ENCODE measurements around the gene ABITRAM.

DNA sequence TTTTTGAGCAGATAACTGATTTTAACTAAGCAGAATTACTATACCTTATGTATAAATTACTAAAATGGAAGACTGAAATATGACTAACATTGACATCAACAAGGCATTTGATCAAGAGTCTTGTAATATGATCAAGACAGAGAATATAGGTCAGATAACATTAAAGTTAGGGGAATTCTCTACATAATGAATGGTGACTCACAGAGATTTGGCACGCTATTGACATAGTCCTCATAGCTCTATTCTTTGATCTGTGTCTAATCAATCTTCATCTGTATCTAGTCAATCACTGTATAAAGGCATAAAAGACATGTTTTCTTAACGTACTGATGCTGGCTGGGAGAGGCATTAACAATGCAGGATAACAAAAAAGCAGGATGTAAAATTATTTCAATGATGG, 17.4 kb downstream of the ABITRAM start:
- no peak for TF ChIP-seq POLR2A (IDR thresholded peaks at IDR 0.05)
- TF ChIP-seq, protein P1, sequence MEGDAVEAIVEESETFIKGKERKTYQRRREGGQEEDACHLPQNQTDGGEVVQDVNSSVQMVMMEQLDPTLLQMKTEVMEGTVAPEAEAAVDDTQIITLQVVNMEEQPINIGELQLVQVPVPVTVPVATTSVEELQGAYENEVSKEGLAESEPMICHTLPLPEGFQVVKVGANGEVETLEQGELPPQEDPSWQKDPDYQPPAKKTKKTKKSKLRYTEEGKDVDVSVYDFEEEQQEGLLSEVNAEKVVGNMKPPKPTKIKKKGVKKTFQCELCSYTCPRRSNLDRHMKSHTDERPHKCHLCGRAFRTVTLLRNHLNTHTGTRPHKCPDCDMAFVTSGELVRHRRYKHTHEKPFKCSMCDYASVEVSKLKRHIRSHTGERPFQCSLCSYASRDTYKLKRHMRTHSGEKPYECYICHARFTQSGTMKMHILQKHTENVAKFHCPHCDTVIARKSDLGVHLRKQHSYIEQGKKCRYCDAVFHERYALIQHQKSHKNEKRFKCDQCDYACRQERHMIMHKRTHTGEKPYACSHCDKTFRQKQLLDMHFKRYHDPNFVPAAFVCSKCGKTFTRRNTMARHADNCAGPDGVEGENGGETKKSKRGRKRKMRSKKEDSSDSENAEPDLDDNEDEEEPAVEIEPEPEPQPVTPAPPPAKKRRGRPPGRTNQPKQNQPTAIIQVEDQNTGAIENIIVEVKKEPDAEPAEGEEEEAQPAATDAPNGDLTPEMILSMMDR (IDR thresholded peaks at IDR 0.05) = no peak
